ENCODE results near the gene PLGRKT. TPM values are rescaled to one million over a fixed set of nuclear protein-coding genes. Genes with fewer than 3 reads are reported as not detected.
"Not testable (repeated sequence)": the region's sequence is repeated elsewhere in the genome, so short reads cannot be mapped to it uniquely, and the experiment has no call there.

Gene PLGRKT
- total RNA-seq, 1 donor, result 12.6 TPM

- Histone ChIP-seq H3K4me1 (ENCODE audit: insufficient read depth, low read length) (no peaks in the 10 kb centered on the region), H3K4me3 (ENCODE audit: low read length) (no peak overlapping the region), H3K27me3 (ENCODE audit: insufficient read depth, low read length) (no peaks in the 10 kb centered on the region), H3K9me3 (ENCODE audit: low read depth, low read length) (no peaks in the 10 kb centered on the region)
Observed at GRCh38 chr9:5429873-5430564, 7.7 kb downstream of the PLGRKT start.

- Histone ChIP-seq H3K4me1 (ENCODE audit: insufficient read depth, low read length) (no peaks in the 10 kb centered on the region), H3K27me3 (ENCODE audit: insufficient read depth, low read length) (no peaks in the 10 kb centered on the region), H3K4me3 (ENCODE audit: low read length) (no peak overlapping the region), H3K9me3 (ENCODE audit: low read depth, low read length) (no peaks in the 10 kb centered on the region)
Observed at GRCh38 chr9:5428794-5429528, 8.8 kb downstream of the PLGRKT start.

DNA sequence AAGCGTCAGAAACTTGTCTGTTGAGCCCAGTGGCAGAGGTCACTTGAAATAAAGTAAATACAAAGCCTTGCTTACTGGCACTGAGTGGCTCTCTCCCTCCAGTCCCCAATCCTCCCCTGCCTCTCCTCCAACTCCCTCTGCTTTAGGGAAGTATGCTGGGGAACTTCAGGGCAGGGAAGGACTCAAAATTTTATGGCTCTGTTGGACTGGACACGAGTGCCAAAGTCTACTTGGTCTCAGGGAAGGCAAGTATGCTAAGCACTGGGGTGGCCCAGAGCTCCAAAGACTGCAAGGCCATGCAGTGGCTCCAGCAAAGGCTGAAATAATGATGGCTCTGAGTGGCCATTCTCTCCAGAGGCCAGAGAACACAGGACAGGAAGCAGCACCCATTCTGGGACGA, 9.6 kb downstream of the PLGRKT start:
- no peaks in the 10 kb centered on the region for H3K4me1 ChIP-seq (ENCODE audit: insufficient read depth, low read length)

DNA sequence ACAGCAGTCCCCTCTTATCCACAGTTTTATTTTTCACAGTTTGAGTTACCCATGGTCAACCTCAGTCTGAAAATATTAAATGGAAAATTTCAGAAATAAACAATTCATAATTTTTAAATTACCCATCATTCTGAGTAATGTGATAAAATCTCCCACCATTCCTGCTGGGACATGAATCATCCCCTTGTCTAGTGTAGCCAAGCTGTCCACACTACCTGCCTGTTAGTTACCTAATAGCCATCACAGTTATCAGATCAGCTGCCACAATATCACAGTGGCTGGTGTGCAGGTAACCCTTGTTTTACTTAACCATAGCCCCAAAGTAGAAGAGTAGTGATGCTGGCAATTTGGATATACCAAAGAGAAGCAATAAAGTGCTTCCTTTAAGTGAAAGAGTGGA, 10.7 kb downstream of the PLGRKT start:
- H3K4me1 ChIP-seq (ENCODE audit: insufficient read depth, low read length), result no peaks in the 10 kb centered on the region

More for the DNA sequence above, 9.6 kb downstream of the PLGRKT start:
- Histone ChIP-seq H3K4me3 (ENCODE audit: low read length) (no peak overlapping the region), H3K27me3 (ENCODE audit: insufficient read depth, low read length) (no peaks in the 10 kb centered on the region), H3K9me3 (ENCODE audit: low read depth, low read length) (no peaks in the 10 kb centered on the region)

DNA sequence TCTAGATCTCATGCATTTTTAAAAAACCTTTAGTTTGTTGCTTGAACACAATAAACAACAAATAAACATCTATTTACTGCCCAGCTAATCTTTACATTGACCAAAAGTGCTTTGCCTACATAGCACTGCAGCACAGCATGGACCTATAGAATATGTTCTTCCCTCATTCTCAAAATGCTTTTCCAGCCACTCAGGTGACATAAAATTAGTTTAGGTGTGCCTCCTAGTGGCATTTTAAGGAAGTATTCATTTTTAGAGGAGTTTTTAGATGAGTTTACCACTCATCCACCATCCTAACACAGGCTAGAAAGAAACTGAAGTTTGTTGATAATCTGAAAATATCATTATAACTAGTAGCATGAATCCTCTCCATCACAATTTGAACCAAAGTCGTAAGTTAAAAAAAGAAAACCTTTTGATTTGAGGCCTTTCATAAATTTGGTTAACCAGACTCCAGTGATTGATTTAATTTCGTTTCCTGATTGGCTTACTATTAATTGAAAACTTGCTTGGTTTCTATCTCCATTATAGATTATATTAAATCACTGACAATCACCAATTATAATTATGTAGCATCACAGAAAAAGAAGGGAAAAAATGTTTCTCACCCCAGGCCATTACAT, 12.6 kb downstream of the PLGRKT start:
- no peaks in the 10 kb centered on the region for H3K27me3 ChIP-seq (ENCODE audit: insufficient read depth, low read length)
- H3K4me1 ChIP-seq (ENCODE audit: insufficient read depth, low read length), result no peaks in the 10 kb centered on the region
- H3K9me3 ChIP-seq (ENCODE audit: low read depth, low read length), result no peaks in the 10 kb centered on the region

More for the DNA sequence above, 10.7 kb downstream of the PLGRKT start:
- Histone ChIP-seq H3K9me3 (ENCODE audit: low read depth, low read length) (no peaks in the 10 kb centered on the region), H3K4me3 (ENCODE audit: low read length) (no peak overlapping the region), H3K27me3 (ENCODE audit: insufficient read depth, low read length) (no peaks in the 10 kb centered on the region)

DNA sequence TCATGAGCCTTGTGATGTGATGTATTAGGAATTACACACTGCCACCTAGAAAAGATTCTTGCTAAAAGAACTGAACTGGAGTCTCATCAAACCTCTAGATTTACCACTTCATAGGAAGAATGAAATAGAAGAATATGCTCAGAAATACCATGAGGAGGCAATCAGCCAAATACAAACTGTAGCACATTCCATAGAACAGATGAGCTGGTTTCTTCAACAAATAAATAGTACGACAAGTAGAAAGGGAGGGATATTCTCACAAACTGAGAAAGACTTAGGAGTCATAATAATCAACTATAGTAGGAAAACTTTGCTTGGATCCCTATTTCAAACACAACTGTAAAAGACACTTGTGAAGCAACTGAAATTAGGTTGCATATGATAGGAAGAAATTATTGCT, 15.4 kb downstream of the PLGRKT start:
- no peaks in the 10 kb centered on the region for H3K27me3 ChIP-seq (ENCODE audit: insufficient read depth, low read length)
- H3K4me1 ChIP-seq (ENCODE audit: insufficient read depth, low read length), result no peaks in the 10 kb centered on the region
- H3K9me3 ChIP-seq (ENCODE audit: low read depth, low read length), result no peaks in the 10 kb centered on the region
- no peak overlapping the region for H3K4me3 ChIP-seq (ENCODE audit: low read length)

More for the DNA sequence above, 12.6 kb downstream of the PLGRKT start:
- H3K4me3 ChIP-seq (ENCODE audit: low read length), result no peak overlapping the region

GRCh38 chr9:5421163-5421562, 16.6 kb downstream of the PLGRKT start:
- Histone ChIP-seq H3K4me3 (ENCODE audit: low read length) (no peak overlapping the region), H3K4me1 (ENCODE audit: insufficient read depth, low read length) (no peaks in the 10 kb centered on the region), H3K27me3 (ENCODE audit: insufficient read depth, low read length) (no peaks in the 10 kb centered on the region), H3K9me3 (ENCODE audit: low read depth, low read length) (no peaks in the 10 kb centered on the region)

DNA sequence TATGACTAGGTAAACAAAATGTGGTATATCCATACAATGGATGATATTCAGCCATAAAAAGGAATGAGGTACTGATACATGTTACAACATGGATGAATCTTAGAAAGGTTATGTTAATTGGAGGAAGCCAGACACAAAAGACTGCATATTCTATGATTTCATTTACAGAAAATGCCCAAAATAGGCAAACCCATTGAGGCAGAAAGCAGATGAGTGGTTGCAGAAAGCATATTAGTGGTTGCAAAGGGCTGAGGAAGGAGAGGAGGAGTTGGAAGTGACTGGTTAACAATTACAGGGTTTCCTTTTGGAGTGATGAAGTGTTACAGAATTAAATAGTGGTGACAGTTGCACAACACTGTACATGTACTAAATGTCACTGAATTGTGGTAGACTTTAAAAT, 17.7 kb downstream of the PLGRKT start:
- H3K4me3 ChIP-seq (ENCODE audit: low read length), result no peak overlapping the region
- no peaks in the 10 kb centered on the region for H3K27me3 ChIP-seq (ENCODE audit: insufficient read depth, low read length)
- H3K9me3 ChIP-seq (ENCODE audit: low read depth, low read length), result no peaks in the 10 kb centered on the region
- H3K4me1 ChIP-seq (ENCODE audit: insufficient read depth, low read length), result no peaks in the 10 kb centered on the region

DNA sequence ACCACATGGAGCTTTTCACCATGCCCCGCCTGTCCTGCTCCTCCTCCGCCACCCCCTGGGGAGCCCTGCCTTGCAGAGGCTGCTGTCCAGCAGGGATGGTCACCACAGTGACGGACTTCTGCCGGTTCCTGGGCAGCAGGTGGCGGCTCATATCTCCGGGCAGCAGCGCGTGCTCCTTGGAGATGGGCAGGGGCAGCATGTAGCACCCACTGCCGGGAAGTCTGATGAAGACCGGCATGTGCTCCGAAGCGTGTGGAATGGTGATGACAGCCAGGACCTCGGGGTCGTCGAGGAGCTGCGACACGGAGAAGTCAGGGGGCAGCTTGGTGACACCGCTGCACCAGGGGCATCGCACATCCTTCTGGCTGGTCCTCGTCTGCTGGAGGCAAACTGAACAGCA, 19.2 kb downstream of the PLGRKT start:
- H3K27me3 ChIP-seq (ENCODE audit: insufficient read depth, low read length), result no peaks in the 10 kb centered on the region
- no peaks in the 10 kb centered on the region for H3K4me1 ChIP-seq (ENCODE audit: insufficient read depth, low read length)
- H3K4me3 ChIP-seq (ENCODE audit: low read length), result no peak overlapping the region
- no peaks in the 10 kb centered on the region for H3K9me3 ChIP-seq (ENCODE audit: low read depth, low read length)

DNA sequence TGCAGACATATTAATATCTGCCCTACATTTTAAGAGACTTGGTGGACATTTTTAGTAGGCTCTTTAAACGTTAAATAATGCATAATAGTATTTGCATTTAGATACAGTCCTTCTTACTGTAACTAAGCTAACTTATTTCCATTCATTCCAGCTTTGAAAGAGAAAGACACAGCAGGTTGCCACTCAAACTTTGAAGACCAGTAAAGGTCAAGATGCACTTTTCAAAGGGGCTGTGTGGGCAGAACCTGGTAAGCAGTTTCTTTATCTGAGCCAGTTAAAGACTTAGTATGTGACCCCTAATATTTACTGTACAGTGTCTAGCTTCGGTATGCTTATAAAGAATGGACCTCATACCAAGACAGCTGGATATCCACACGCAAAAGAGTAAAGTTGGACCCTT, 20.8 kb downstream of the PLGRKT start:
- H3K9me3 ChIP-seq (ENCODE audit: low read depth, low read length), result no peaks in the 10 kb centered on the region
- H3K4me1 ChIP-seq (ENCODE audit: insufficient read depth, low read length), result no peaks in the 10 kb centered on the region

DNA sequence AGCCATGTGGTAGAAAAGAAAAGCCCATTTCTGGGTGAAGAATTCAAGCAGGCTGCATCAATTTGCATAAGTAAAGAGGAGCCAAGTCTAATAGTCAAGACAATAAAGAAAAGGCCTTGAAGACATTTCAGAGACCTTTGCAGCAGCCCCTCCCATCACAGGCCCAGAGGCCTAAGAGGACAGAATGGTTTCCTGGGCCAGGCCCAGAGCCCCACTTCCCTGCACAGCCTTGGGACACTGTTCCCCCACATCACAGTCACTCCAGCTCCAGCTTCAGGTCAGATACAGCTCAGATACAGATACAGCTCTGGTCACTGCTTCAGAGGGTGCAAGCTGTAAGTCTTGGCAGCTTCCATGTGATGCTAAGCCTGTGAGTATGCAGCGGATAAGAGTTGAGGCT, 29.1 kb downstream of the PLGRKT start:
- H3K9me3 ChIP-seq (ENCODE audit: low read depth, low read length), result peaks cover 15% of the 10 kb centered on the region
- H3K27me3 ChIP-seq (ENCODE audit: insufficient read depth, low read length), result no peaks in the 10 kb centered on the region
- no peak overlapping the region for H3K4me3 ChIP-seq (ENCODE audit: low read length)
- H3K4me1 ChIP-seq (ENCODE audit: insufficient read depth, low read length), result no peaks in the 10 kb centered on the region

More for the DNA sequence above, 20.8 kb downstream of the PLGRKT start:
- H3K4me3 ChIP-seq (ENCODE audit: low read length), result no peak overlapping the region
- no peaks in the 10 kb centered on the region for H3K27me3 ChIP-seq (ENCODE audit: insufficient read depth, low read length)

GRCh38 chr9:5402217-5402616, 35.5 kb downstream of the PLGRKT start:
- Histone ChIP-seq H3K27me3 (ENCODE audit: insufficient read depth, low read length) (no peaks in the 10 kb centered on the region), H3K4me3 (ENCODE audit: low read length) (no peak overlapping the region), H3K4me1 (ENCODE audit: insufficient read depth, low read length) (peaks cover 3% of the 10 kb centered on the region), H3K9me3 (ENCODE audit: low read depth, low read length) (no peaks in the 10 kb centered on the region)

DNA sequence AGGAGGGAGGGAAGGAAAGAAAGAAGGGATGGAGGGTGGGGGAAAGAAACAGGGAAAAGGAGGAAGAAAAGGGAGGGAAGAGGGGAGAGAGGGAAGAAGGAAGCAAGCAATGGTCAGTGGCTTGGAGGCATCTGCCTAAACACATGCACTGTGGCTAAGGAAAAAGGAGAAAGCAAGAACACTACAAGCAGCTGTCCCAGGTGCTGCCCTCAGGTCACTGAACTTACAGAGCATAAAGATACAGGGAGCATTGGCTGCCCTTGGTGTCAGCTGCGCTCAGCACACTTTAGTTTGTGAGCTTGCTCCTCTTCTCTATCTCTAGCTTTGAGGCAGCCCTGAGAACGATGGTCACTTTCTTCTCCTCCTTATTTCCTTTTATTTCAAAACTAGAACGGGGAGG, 40.2 kb downstream of the PLGRKT start:
- H3K4me3 ChIP-seq (ENCODE audit: low read length); H3K9me3 ChIP-seq (ENCODE audit: low read depth, low read length); H3K27me3 ChIP-seq (ENCODE audit: insufficient read depth, low read length); H3K4me1 ChIP-seq (ENCODE audit: insufficient read depth, low read length): not testable (repeated sequence)

DNA sequence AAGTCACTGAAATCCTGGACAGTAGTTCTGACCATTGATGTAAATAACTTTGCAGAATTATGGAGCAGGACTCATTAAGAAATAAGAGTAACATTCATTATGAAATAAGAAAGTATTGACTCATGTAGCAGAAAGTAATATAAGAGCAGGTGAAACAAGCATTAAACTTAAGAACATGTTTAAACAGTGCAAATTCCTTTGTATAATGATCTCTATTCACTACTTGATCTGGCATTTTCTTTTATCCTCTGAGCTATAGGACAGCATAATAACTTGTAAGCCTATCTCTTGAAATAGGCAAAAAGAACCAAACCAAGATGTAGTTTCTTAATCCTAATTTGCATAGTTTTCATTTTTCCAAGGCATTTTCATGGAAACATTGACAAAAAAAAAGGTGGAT, 42.3 kb downstream of the PLGRKT start:
- no peaks in the 10 kb centered on the region for H3K9me3 ChIP-seq (ENCODE audit: low read depth, low read length)
- no peaks in the 10 kb centered on the region for H3K4me1 ChIP-seq (ENCODE audit: insufficient read depth, low read length)
- H3K27me3 ChIP-seq (ENCODE audit: insufficient read depth, low read length), result no peaks in the 10 kb centered on the region
- no peak overlapping the region for H3K4me3 ChIP-seq (ENCODE audit: low read length)

- not testable (repeated sequence) for H3K27me3 ChIP-seq (ENCODE audit: insufficient read depth, low read length); H3K9me3 ChIP-seq (ENCODE audit: low read depth, low read length); H3K4me1 ChIP-seq (ENCODE audit: insufficient read depth, low read length); H3K4me3 ChIP-seq (ENCODE audit: low read length)
Observed at GRCh38 chr9:5393976-5394375, 43.7 kb downstream of the PLGRKT start.
